ENCODE results near the gene MFAP4. TPM values are rescaled to one million over a fixed set of nuclear protein-coding genes. Genes with fewer than 3 reads are reported as not detected.

Gene MFAP4
- 84.2 TPM for total RNA-seq

DNA sequence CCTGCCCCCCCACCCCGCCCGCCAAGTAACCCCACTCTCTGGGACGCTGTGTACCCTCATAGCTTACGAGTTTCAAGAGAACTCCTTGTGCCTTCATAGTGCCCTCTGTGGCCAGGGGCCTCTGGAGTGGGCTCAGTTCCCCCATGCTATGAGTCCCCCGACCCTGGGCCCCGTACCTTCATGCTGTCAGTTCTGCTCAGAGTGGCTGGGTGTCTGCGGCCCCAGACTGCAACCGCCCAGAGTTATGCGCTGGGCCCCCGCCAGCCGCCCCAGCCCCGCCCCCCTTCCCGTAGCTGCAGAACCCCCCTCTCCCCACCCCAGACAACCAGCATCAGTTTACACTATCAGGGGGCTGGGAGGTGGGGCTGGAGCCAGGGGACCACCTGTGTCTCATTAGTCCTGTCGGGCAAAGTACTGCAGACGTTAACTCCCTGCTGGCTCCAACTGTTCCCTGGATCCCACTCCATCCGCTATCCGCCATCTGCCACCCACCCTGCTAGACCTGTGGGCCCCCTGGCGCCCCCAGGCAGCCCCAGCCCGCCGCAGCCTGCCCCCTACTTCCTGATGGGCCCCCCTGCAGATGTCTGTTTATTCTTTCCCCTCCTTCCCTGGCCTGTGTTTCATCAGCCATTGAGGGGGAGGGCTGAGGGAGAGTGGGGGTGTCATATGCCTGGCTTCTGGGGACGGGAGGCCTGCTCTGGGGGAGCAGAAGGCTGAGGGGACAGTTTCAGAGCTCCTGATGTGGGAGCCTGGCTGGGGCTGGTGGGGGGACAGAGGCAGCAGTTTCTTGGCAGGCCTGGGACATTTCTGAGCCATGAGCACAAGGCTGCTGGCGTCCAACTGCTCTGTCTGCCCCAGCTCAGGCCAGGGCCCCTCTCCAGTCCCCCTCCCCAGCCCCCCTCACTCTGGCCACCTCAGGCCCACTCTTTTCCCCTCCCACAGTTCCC lies at the start of gene MFAP4:
Gene MFAP4, minus strand, starts transcription at position 217 of the 947 bp plus-strand sequence. Its CDS starts 35 bp downstream, at position 182.

DNA sequence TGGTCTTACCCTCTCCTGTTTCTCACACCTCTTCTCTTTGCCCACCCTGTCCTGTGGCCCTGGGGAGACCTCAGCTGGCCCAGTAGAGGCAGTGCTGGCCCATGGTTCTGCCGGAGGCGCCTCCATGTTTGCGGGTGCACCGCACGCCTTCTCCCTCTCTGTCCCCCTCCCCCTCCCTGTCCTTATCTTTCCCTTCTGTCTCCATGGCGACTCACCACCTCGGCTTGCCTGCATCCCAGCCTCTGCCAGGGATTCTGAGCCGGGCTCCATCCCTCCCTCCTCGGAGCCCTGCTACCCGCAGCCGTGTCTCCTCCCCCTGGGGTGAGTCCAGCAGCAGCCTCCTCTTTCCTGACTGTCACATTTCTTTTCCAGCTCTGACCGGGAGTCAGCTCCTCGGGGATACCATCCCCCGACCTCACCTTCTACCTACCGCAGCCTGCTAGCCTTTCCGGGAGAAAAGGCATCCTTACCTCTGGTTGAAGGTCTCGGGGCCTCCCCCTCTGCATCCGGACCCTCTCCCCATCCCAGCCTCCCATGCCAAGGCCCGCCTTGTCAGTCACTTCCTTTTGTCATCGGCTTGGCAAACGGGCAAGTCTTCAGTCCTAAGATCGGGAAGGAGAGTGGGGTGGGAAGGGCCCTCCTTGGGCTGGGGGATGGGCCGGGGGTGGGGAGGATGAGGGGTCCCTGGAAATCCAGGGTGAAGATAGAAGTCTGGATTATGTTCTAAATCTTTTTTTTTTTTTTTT lies 24.1 kb upstream of the MFAP4 start, which contains the start of gene RNF112:
Gene RNF112, plus strand, starts transcription at position 358 of the 746 bp plus-strand sequence. Its CDS starts 177 bp downstream, at position 535.

DNA sequence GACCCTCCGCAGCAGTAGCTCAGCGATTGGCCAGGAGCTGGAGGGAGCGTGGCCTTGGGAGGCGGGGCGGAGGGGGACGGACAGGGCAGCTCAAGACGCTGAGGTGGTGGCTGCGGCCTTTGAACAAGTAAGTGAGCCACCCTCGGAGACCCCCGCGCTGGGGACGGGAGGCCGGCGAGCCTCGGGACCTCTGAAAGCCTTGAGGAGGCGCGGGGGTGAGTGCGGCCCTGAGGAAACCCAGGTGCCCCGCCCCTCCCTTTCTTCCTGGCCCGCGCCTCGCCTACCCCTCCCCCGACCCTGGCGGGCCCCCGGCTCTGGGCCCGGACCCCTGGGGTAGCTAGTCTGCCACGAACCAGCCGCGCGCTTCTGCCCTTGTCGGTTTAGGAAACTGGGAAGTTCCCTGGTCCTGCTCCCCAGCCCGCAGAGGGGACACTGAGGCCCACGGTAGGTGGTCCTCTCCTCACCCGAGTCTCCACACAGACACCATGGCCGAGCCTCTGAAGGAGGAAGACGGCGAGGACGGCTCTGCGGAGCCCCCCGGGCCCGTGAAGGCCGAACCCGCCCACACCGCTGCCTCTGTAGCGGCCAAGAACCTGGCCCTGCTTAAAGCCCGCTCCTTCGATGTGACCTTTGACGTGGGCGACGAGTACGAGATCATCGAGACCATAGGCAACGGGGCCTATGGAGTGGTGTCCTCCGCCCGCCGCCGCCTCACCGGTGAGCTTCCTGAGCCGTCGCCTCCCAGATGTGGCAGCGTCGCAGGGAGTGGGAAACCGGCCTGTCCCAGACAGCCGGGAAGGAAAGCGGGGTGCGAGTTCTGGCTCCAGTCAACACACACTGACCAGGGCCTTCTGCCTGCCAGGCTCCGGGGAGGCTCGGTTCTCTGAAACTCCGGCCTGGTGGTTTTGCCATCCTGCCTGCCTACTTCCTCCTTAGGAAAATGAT lies 8.3 kb downstream of the MFAP4 start, which contains the start of gene MAPK7:
Gene MAPK7, plus strand, starts transcription at position 83 of the 945 bp plus-strand sequence. Its CDS starts 403 bp downstream, at position 486.

GRCh38 chr17:19362277-19363113 lies 24.5 kb downstream of the MFAP4 start, which contains the start of gene B9D1:
Gene B9D1, minus strand, starts transcription at chr17:19362723. Its CDS starts 154 bp downstream, at chr17:19362569.

Other genes starting within 250 kb of the MFAP4 start
- 58.2 TPM for gene EPN2, start 149.8 kb downstream of the MFAP4 start, total RNA-seq
- 28.5 TPM for gene B9D1, start 24.5 kb downstream of the MFAP4 start, total RNA-seq
- gene MAPK7, start 8.7 kb downstream of the MFAP4 start, total RNA-seq = 29.1 TPM
- 5.4 TPM for gene RNF112, start 24.0 kb upstream of the MFAP4 start, total RNA-seq
- 8.7 TPM for gene SLC47A1, start 146.7 kb upstream of the MFAP4 start, total RNA-seq

Data from camera-type eye (tissue), 1 donor.